Endothelial cell of umbilical vein (primary cell): ENCODE data around the gene IL15. TPM values are rescaled to one million over a fixed set of nuclear protein-coding genes. Genes with fewer than 3 reads are reported as not detected.

Experiments
- BruUV-seq: library from RNA; stranded (reverse); fragments of 400-500 nt; replicated peaks from 2 replicates; lab custom pipeline; 2021; lab: Mats Ljungman, UMichigan
- CTCF ChIA-PET: fragments of 300-600, 350-600 bp; sonication (Branson Sonifier 250); formaldehyde crosslinking; loops from one replicate; lab custom pipeline; 2021; ENCODE audit warnings: antibody characterized with exemption, inconsistent platforms; lab: Charles Lee
- POLR2A ChIA-PET: fragments of 300-600, 350-600 bp; sonication (Branson Sonifier 250); formaldehyde crosslinking; loops from one replicate; lab custom pipeline; 2021; ENCODE audit warnings: antibody characterized with exemption, inconsistent platforms; lab: Charles Lee
- DNase-seq: peaks from one replicate; pipeline ENCODE4 v3.0.0-alpha.2; 2011; ENCODE audit warnings: low read depth, low spot score
- FAIRE-seq: peaks from 2 replicates; lab custom pipeline; 2011; peaks lifted over from hg19 to GRCh38; lab: Jason Lieb, UNC
- H2AFZ ChIP-seq: 2 replicates; pipeline ENCODE4 v1.6.0; 2012; ENCODE audit warnings: low read depth, low read length, control low read depth, inconsistent platforms
- H3K27ac ChIP-seq: 2 replicates; pipeline ENCODE4 v1.5.1; 2011; ENCODE audit warnings: low read depth, mild to moderate bottlenecking, control low read depth, low read length, moderate library complexity; ENCODE audit not compliant: insufficient read depth
- H3K27me3 ChIP-seq, 2 experiments: 2 replicates each; pipeline versions ENCODE4 v1.6.0 to v1.6.1; 2011; ENCODE audit warnings: low read length in 2 of 2, mixed read lengths in 1 of 2; ENCODE audit not compliant: control insufficient read depth in 2 of 2, insufficient read depth in 2 of 2
- H3K36me3 ChIP-seq, 2 experiments: 2 replicates in 1 of 2; 3 replicates in 1 of 2; pipeline ENCODE4 v1.5.1; 2011; ENCODE audit warnings: low read length in 2 of 2, mild to moderate bottlenecking in 1 of 2, moderate library complexity in 1 of 2; ENCODE audit not compliant: control insufficient read depth in 2 of 2, insufficient read depth in 2 of 2; ENCODE audit errors: extremely low read depth in 1 of 2
- H3K4me1 ChIP-seq: 3 replicates; pipeline ENCODE4 v1.5.1; 2011; ENCODE audit warnings: mild to moderate bottlenecking, low read length; ENCODE audit not compliant: control insufficient read depth, insufficient read depth; ENCODE audit errors: extremely low read depth
- H3K4me2 ChIP-seq: 2 replicates; pipeline ENCODE4 v1.6.1; 2011; ENCODE audit warnings: low read length, control low read depth, mixed read lengths; ENCODE audit not compliant: insufficient read depth
- H3K4me3 ChIP-seq, 3 experiments: fragments of 200-600 bp in 1 of 3; sonication (generic), shearing (Covaris generic) in 1 of 3; replicated peaks in 1 of 3; 2 replicates each; pipeline ENCODE4 v1.5.1; 2011 to 2016; ENCODE audit warnings: control low read depth in 3 of 3, low read length in 3 of 3, mild to moderate bottlenecking in 2 of 3, inconsistent platforms in 1 of 3, low read depth in 1 of 3, moderate library complexity in 1 of 3; ENCODE audit not compliant: insufficient read depth in 1 of 3
- H3K79me2 ChIP-seq: 2 replicates; pipeline ENCODE4 v1.6.0; 2012; ENCODE audit warnings: low read length, inconsistent platforms; ENCODE audit not compliant: control insufficient read depth, insufficient read depth
- H3K9ac ChIP-seq: replicated peaks from 2 replicates; pipeline ENCODE3; 2011; ENCODE audit warnings: low read length, control low read depth; ENCODE audit not compliant: insufficient read depth; ENCODE audit errors: extremely low read depth
- H3K9me1 ChIP-seq: replicated peaks from 3 replicates; pipeline ENCODE4 v1.6.0; 2011; ENCODE audit warnings: mild to moderate bottlenecking, low read length; ENCODE audit not compliant: control insufficient read depth, insufficient read depth; ENCODE audit errors: extremely low read depth
- H3K9me3 ChIP-seq: replicated peaks from 2 replicates; pipeline ENCODE4 v1.5.1; 2012; ENCODE audit warnings: low read length, inconsistent platforms; ENCODE audit not compliant: control insufficient read depth, insufficient read depth
- H4K20me1 ChIP-seq: replicated peaks from 2 replicates; pipeline ENCODE3; 2011; ENCODE audit warnings: mild to moderate bottlenecking, low read length; ENCODE audit not compliant: control insufficient read depth, insufficient read depth; ENCODE audit errors: extremely low read depth
- CTCF ChIP-seq, 2 donors: IDR thresholded peaks; 1 replicate in 1 of 2; 2 replicates in 1 of 2; pipeline ENCODE4 v1.5.1; 2011; ENCODE audit warnings: low read length in 2 of 2, mild to moderate bottlenecking in 2 of 2, moderate library complexity in 2 of 2, control low read depth in 1 of 2, inconsistent platforms in 1 of 2, low read depth in 1 of 2; ENCODE audit not compliant: insufficient read depth in 1 of 2; ENCODE audit errors: extremely low read depth in 1 of 2
- EZH2 ChIP-seq: IDR thresholded peaks from 2 replicates; pipeline ENCODE4 v1.6.1; 2012; ENCODE audit warnings: borderline replicate concordance, low read depth, mild to moderate bottlenecking, moderate library complexity, low read length, inconsistent platforms; ENCODE audit not compliant: severe bottlenecking
- FOS ChIP-seq: IDR thresholded peaks from 2 replicates; pipeline ENCODE4 v1.6.1; 2011; ENCODE audit warnings: mild to moderate bottlenecking, low read length, moderate library complexity, borderline replicate concordance; ENCODE audit not compliant: insufficient read depth
- GATA2 ChIP-seq: IDR thresholded peaks from 2 replicates; pipeline ENCODE4 v1.7.0; 2011; ENCODE audit warnings: low read depth, mild to moderate bottlenecking, moderate library complexity, mixed read lengths, low read length; ENCODE audit not compliant: insufficient read length, insufficient read depth
- JUN ChIP-seq: IDR thresholded peaks from 2 replicates; pipeline ENCODE4 v1.6.1; 2011; ENCODE audit warnings: borderline replicate concordance, low read depth; ENCODE audit not compliant: insufficient read length, insufficient read depth
- MYC ChIP-seq: IDR thresholded peaks from one replicate; pipeline ENCODE4 v1.6.1; 2011; ENCODE audit warnings: mild to moderate bottlenecking, low read depth, low read length
- POLR2A ChIP-seq: IDR thresholded peaks from 2 replicates; pipeline ENCODE4 v1.6.1; 2012; ENCODE audit warnings: low read depth, mild to moderate bottlenecking, control low read depth, low read length
- POLR2AphosphoS5 ChIP-seq: IDR thresholded peaks from 2 replicates; pipeline ENCODE4 v1.6.1; 2012; ENCODE audit warnings: low read depth, mild to moderate bottlenecking, control low read depth, low read length, moderate library complexity; ENCODE audit not compliant: insufficient read depth
- dilution Hi-C: fragments of 300-500 bp; cut with MboI; formaldehyde crosslinking; loops from one replicate; pipeline ENCODE4 v1.15.0; 2019; ENCODE audit warnings: low sequenced_read_pairs; ENCODE audit not compliant: extremely low pct_ligation_motif_present
- intact Hi-C: fragments of 100-400 bp; cut with micrococcal nuclease; formaldehyde crosslinking; loops from one replicate; pipeline ENCODE4 v1.10.0; 2022
- polyA plus RNA-seq, 4 experiments: library from polyadenylated mRNA; depleted of rRNA in 3 of 4; stranded (reverse) in 3 of 4; unstranded in 1 of 4; fragments of >200 nt; gene quantifications; 2 replicates each; pipeline versions ENCODE4 v1.2.1 to v1.2.3, GENCODE V29; 2011 to 2012; ENCODE audit warnings: missing spikeins in 1 of 4
- total RNA-seq: library from RNA; stranded (reverse); gene quantifications from 2 replicates; pipeline ENCODE4 v1.2.3, GENCODE V29; 2021
- TF ChIP-seq, protein P1 (sequence below): IDR thresholded peaks from 2 replicates; pipeline ENCODE4 v1.6.1; 2011; ENCODE audit not compliant: insufficient read depth, insufficient read length

Gene IL15
- total and polyA plus RNA-seq, 2 donors (not counting 3 experiments of a cell fraction or from before 2014, with no cell fraction given): 3.0 to 3.1 TPM

DNA sequence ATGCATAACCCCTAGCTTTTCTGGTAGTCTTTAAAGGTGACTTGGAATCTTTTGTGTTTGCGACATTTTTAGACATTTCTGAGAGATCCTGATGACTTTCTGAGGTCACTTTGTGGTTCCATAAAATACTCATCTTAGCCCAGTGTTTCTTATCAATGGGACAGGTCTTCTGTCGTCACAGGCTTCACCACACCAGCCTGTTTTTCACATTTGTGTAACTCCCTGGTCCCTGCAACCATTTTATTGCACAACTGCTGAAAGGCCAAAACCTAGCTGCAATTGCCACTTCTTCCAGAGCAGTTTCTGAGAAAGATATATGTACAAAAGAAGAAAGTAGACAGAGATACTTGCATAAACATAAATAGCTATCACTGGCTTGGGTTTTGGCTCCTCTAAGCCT, 120.9 kb downstream of the IL15 start:
- Histone ChIP-seq H3K9me3 (no peaks in the 10 kb centered on the region), H3K27ac (no peak overlapping the region), H3K79me2 (no peaks in the 10 kb centered on the region), H3K4me2 (no peak overlapping the region), H3K27me3 (no peaks in the 10 kb centered on the region), H3K4me1 (peaks cover 20% of the 10 kb centered on the region), H3K4me3 (no peak overlapping the region), H2AFZ (no peak overlapping the region), H3K9ac (no peak overlapping the region), H3K9me1 (no peaks in the 10 kb centered on the region), H4K20me1 (no peaks in the 10 kb centered on the region), H3K36me3 (no peaks in the 10 kb centered on the region)
- BruUV-seq: no TSS peak
- intact Hi-C loops (no loop called here), dilution Hi-C loops (no loop called here)
- CTCF ChIA-PET: interaction anchor here (1.1 kb wide), 1 partner anchor 18 kb away, joined by 3 read pairs; no protein-coding TSS in a partner anchor
- POLR2A ChIA-PET: no interaction called here
- FAIRE-seq: no peak
- no peak for DNase-seq
- TF ChIP-seq EZH2: no peak
- TF ChIP-seq CTCF (IDR thresholded peaks at IDR 0.05; ENCODE audit: extremely low read depth in 1 of 2, insufficient read depth in 1 of 2, low read depth in 1 of 2, low read length in 2 of 2): no peak
- TF ChIP-seq POLR2A: no peak
- TF ChIP-seq MYC: no peak
- no peak for TF ChIP-seq POLR2AphosphoS5
- TF ChIP-seq, protein P1, sequence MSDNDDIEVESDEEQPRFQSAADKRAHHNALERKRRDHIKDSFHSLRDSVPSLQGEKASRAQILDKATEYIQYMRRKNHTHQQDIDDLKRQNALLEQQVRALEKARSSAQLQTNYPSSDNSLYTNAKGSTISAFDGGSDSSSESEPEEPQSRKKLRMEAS: no peak
- no peak for TF ChIP-seq JUN
- TF ChIP-seq GATA2: no peak
- TF ChIP-seq FOS: no peak
